ENCODE measurements around the gene MAP4. TPM values are rescaled to one million over a fixed set of nuclear protein-coding genes. Genes with fewer than 3 reads are reported as not detected.

The MAP4 gene
- total RNA-seq, 3 donors from 2014 or later (not counting 1 experiment from before 2014, with no cell fraction given), result 74.5 to 97.1 (median 88.9) TPM

DNA sequence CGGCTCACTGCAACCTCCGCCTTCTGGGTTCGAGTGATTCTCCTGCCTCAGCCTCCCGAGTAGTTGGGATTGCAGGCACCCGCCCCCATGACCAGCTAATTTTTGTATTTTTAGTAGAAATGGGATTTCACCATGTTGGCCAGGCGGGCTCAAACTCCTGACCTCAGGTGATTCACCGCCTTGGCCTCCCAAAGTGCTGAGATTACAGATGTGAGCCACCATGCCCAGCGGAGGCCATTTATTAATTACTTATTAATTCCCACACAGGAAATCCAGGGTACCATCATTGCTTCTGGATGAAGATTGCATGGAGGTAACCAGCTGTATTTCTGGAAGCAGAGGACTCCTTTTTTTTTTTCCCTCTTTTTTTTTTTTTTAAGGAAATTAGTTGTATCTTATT, 37.8 kb downstream of the MAP4 start:
- Histone ChIP-seq H3K27me3 (ENCODE audit: control insufficient read depth, insufficient read depth, low read length) (no peaks in the 10 kb centered on the region), H3K27ac (ENCODE audit: low read length) (no peak overlapping the region), H3K9me3 (ENCODE audit: control insufficient read depth, insufficient read depth, low read length) (no peaks in the 10 kb centered on the region), H3K36me3 (ENCODE audit: control insufficient read depth, insufficient read depth, low read length) (no peaks in the 10 kb centered on the region), H3K4me3 (ENCODE audit: low read length) (no peak overlapping the region), H3K4me1 (ENCODE audit: control insufficient read depth, insufficient read depth, low read length) (no peaks in the 10 kb centered on the region)
- no peak for ATAC-seq
- Mint-ChIP-seq H3K4me3 (no peak overlapping the region), H3K27ac (no peak overlapping the region), H3K36me3 (no peaks in the 10 kb centered on the region), H3K9me3 (no peaks in the 10 kb centered on the region), H3K4me1 (no peaks in the 10 kb centered on the region), H3K27me3 (ENCODE audit: low read depth in 2 of 2) (no peaks in the 10 kb centered on the region)
- DNase-seq, result no peak
- WGBS (ENCODE audit: insufficient coverage), result 95% methylated on average over 7 of the region's 8 CpGs
- TF ChIP-seq, protein P1, sequence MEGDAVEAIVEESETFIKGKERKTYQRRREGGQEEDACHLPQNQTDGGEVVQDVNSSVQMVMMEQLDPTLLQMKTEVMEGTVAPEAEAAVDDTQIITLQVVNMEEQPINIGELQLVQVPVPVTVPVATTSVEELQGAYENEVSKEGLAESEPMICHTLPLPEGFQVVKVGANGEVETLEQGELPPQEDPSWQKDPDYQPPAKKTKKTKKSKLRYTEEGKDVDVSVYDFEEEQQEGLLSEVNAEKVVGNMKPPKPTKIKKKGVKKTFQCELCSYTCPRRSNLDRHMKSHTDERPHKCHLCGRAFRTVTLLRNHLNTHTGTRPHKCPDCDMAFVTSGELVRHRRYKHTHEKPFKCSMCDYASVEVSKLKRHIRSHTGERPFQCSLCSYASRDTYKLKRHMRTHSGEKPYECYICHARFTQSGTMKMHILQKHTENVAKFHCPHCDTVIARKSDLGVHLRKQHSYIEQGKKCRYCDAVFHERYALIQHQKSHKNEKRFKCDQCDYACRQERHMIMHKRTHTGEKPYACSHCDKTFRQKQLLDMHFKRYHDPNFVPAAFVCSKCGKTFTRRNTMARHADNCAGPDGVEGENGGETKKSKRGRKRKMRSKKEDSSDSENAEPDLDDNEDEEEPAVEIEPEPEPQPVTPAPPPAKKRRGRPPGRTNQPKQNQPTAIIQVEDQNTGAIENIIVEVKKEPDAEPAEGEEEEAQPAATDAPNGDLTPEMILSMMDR (IDR thresholded peaks at IDR 0.05), result no peak
- intact Hi-C loops (cut with micrococcal nuclease), result no loop called here

DNA sequence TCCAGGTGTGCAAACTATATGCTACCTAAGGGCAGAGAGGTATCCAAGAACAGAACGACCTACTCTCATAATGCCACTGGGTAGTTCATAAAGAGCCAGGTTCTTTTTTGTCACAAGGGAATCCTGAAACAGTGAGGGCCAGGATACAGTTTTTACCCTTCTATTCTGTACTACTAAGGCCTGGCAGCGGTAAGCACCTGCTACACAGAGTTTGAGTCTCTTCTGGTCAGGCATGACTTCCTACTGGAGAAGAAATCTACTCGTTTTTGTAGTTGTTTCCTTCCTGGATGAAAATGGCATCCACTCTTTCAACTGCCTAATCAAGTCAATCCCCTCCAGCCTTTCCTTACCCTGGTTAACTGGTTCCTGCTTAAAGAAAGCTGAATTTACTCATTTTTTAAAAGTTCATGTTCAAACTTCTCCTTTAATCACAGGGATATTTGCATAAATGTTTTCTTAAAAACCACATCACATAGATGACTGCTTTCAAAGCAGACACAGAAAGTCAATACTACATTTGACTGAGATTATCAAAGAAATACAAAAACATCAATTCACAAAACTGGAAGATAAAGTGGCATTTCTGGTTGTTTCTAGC, 40.0 kb downstream of the MAP4 start:
- intact Hi-C loops (cut with micrococcal nuclease), result no loop called here
- H3K27ac Mint-ChIP-seq, result no peak overlapping the region
- Histone ChIP-seq H3K4me3 (ENCODE audit: low read length) (no peak overlapping the region), H3K9me3 (ENCODE audit: control insufficient read depth, insufficient read depth, low read length) (no peaks in the 10 kb centered on the region), H3K27me3 (ENCODE audit: control insufficient read depth, insufficient read depth, low read length) (no peaks in the 10 kb centered on the region), H3K36me3 (ENCODE audit: control insufficient read depth, insufficient read depth, low read length) (no peaks in the 10 kb centered on the region), H3K4me1 (ENCODE audit: control insufficient read depth, insufficient read depth, low read length) (no peaks in the 10 kb centered on the region), H3K27ac (ENCODE audit: low read length) (no peak overlapping the region)
- no peaks in the 10 kb centered on the region for H3K27me3 Mint-ChIP-seq (ENCODE audit: low read depth in 2 of 2)
- WGBS (ENCODE audit: insufficient coverage), result 61% methylated on average over 3 of the region's 3 CpGs
- no peak for ATAC-seq
- H3K36me3 Mint-ChIP-seq, result no peaks in the 10 kb centered on the region
- no peak for DNase-seq
- TF ChIP-seq, protein P1 (IDR thresholded peaks at IDR 0.05), result no peak
- no peaks in the 10 kb centered on the region for H3K9me3 Mint-ChIP-seq
- H3K4me1 Mint-ChIP-seq, result no peaks in the 10 kb centered on the region
- no peak overlapping the region for H3K4me3 Mint-ChIP-seq

DNA sequence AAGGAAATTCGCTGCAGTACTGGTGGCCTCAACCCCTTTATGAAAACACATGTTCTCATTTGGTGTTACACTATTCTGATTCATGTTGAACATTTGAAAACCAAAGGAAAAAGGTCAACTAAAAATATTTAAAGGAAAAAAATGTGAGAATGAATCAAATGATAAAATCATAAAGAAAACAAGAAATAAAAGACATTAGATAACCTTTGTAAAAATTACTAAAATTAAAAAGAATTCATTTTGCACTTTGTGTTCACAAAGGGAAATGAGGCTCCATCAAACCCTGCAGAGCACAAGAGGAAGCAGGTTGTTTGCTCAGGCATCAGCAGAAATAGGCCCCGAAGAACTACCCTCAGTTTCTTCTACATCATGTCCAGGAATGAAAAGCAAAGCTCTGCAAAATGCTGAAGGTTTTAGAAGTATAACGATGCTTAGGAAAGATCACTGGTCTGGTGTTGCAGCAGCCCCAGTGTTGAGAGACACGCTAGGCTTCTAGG, 41.2 kb downstream of the MAP4 start:
- Mint-ChIP-seq H3K4me3 (no peak overlapping the region), H3K9me3 (no peaks in the 10 kb centered on the region), H3K27ac (no peak overlapping the region), H3K4me1 (no peaks in the 10 kb centered on the region), H3K36me3 (no peaks in the 10 kb centered on the region), H3K27me3 (ENCODE audit: low read depth in 2 of 2) (no peaks in the 10 kb centered on the region)
- Histone ChIP-seq H3K4me3 (ENCODE audit: low read length) (no peak overlapping the region), H3K27ac (ENCODE audit: low read length) (no peak overlapping the region), H3K27me3 (ENCODE audit: control insufficient read depth, insufficient read depth, low read length) (no peaks in the 10 kb centered on the region), H3K9me3 (ENCODE audit: control insufficient read depth, insufficient read depth, low read length) (no peaks in the 10 kb centered on the region), H3K36me3 (ENCODE audit: control insufficient read depth, insufficient read depth, low read length) (no peaks in the 10 kb centered on the region), H3K4me1 (ENCODE audit: control insufficient read depth, insufficient read depth, low read length) (no peaks in the 10 kb centered on the region)
- WGBS (ENCODE audit: insufficient coverage), result 47% methylated on average over 3 of the region's 4 CpGs
- no peak for DNase-seq
- intact Hi-C loops (cut with micrococcal nuclease), result no loop called here
- no peak for ATAC-seq
- TF ChIP-seq, protein P1 (IDR thresholded peaks at IDR 0.05), result no peak

DNA sequence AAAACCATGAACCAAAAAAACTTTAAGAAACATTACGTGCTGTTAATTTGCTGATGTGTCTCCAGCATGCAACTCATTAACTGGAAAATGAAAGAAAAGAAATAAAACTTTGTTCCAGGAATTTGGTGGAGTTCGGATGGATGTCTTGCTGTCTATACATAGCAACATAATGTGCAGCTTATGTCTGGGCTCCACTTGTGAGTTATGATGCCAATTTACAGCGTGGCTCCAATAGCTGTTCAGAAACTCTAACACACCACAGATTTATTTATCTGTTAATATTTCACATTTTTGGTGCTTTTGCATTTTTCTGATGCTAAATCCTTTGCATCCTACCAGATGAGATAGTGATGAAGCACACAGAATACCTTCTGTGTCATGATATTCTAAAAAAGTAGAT, 45.1 kb downstream of the MAP4 start:
- H3K36me3 ChIP-seq (ENCODE audit: control insufficient read depth, insufficient read depth, low read length), result no peaks in the 10 kb centered on the region
- H3K4me3 ChIP-seq (ENCODE audit: low read length), result no peak overlapping the region
- TF ChIP-seq, protein P1 (IDR thresholded peaks at IDR 0.05), result no peak
- H3K4me3 Mint-ChIP-seq, result no peak overlapping the region
- no peaks in the 10 kb centered on the region for H3K27me3 Mint-ChIP-seq (ENCODE audit: low read depth in 2 of 2)
- no peaks in the 10 kb centered on the region for H3K27me3 ChIP-seq (ENCODE audit: control insufficient read depth, insufficient read depth, low read length)
- no peaks in the 10 kb centered on the region for H3K9me3 Mint-ChIP-seq
- 100% methylated on average over 3 of the region's 3 CpGs for WGBS (ENCODE audit: insufficient coverage)
- DNase-seq, result no peak
- intact Hi-C loops (cut with micrococcal nuclease), result no loop called here
- no peak overlapping the region for H3K27ac ChIP-seq (ENCODE audit: low read length)
- H3K4me1 ChIP-seq (ENCODE audit: control insufficient read depth, insufficient read depth, low read length), result no peaks in the 10 kb centered on the region
- no peaks in the 10 kb centered on the region for H3K9me3 ChIP-seq (ENCODE audit: control insufficient read depth, insufficient read depth, low read length)
- H3K36me3 Mint-ChIP-seq, result no peaks in the 10 kb centered on the region
- H3K27ac Mint-ChIP-seq, result no peak overlapping the region
- no peaks in the 10 kb centered on the region for H3K4me1 Mint-ChIP-seq
- ATAC-seq, result no peak
